Fibroblast of gingiva (primary cell): ENCODE measurements around the gene VAMP1.
A peak's percentile ranks its signal among the peaks of the same experiment; 100 is the strongest.
"Not testable (repeated sequence)": the region's sequence is repeated elsewhere in the genome, so short reads cannot be mapped to it uniquely, and the experiment has no call there.

Source experiments
- DNase-seq: peaks from one replicate; pipeline ENCODE4 v3.0.0-alpha.2; 2011; ENCODE audit warnings: low read depth

The VAMP1 gene, protein sequence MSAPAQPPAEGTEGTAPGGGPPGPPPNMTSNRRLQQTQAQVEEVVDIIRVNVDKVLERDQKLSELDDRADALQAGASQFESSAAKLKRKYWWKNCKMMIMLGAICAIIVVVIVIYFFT

GRCh38 chr12:6470375-6471163 lies at the start of gene VAMP1:
TSS of gene VAMP1 (minus strand) at chr12:6470677. CDS start at chr12:6470531, 146 bp downstream.
- DNase-seq: peak; percentile 97

DNA sequence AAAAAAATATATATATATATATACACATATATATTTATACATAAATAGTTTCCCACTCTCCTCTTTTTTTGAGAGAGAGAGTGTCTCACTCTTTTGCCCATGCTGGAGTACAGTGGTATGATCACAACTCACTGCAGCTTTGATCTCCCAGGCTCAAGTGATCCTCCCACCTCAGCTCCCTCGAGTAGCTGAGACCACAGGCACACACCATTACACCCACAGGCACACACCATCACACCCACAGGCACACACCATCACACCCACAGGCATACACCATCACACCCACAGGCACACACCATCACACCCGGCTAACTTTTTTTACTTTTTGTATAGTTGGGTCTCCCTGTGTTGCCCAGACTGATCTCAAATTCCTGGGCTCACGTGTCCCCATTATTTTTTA lies 49.7 kb upstream of the VAMP1 start:
- DNase-seq: no peak

GRCh38 chr12:6508087-6508486 lies 37.6 kb upstream of the VAMP1 start:
- no peak for DNase-seq

DNA sequence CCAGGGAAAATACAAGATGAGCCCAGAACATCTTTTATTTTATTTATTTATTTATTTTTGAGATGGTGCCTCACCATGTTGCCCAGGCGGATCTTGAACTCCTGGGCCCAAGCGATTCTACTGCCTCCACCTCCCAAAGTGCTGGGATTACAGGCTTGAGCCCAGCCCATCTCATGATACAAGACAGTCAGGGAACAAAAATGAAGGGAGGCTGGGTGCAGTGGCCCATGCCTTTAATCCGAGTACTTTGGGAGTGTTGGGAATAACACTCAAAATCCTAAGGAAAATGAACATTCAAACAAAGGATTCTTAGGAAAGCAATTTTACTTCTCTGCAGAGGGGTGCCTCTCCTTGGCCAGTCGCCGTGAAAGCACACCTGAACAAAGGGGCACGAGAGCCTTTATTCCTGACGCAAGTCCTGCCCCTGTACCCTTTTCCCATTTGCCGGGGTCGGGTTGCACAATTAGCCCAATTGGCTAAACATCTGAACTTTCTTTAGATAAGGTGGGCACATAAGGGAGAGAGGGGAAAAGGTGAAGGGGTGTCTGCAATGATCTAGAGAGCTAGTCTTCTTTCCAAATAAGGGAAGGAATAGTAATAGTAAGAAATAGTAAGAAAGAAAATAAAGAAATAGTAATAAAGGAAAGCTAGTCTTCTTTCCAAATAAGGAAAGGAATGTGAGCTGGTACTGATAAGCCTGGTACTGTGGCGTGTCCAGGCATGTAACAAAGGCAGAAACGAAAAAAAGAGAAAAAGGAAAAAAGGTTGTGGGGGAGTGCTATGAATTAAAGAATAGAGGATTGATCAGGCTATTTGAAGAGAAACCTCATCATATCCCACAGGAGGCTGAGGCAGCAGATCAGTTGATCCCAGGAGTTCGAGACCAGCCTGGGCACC lies 36.9 kb upstream of the VAMP1 start:
- no peak for DNase-seq

DNA sequence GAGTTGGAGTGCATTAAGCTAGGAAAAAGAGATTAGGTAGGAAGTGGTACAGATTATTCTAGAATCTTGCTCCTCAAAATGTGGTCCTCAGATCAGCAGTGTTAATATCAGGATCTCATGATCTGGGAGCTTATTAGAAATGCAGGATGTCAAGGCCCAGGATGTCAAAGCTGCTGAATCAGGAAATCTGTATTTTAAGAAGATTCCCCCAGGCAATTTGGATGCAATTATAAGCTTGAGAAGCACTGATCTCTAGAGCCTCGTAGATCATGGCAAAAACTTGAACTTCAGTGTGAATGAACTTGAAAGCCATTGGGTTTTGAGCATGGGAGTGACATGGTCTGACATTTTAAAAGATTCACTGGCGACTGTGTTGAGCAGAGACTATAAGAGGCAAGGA lies 30.0 kb upstream of the VAMP1 start:
- DNase-seq: no peak

- not testable (repeated sequence) for DNase-seq
Observed at GRCh38 chr12:6497291-6497690, 26.8 kb upstream of the VAMP1 start.

DNA sequence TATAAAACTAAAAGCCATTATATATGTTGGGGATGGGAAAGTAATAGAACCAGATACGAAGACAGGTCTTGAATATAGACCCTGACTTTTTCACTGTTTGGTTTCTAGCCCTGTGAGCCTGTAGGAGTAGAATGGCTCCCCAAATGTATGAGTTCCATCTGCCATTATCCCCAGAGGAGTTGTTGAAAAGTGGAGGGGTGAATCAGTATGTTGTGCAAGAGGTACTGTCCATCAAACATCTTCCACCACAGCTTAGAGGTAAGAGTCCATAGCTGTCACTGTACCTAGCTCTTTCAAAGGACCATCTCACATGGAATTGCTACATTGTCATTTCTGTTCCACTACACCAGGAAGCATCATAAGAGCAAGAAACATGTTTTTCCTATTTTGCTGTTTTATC lies 24.5 kb upstream of the VAMP1 start:
- DNase-seq: no peak

GRCh38 chr12:6494258-6494743 lies 23.8 kb upstream of the VAMP1 start:
- DNase-seq: no peak

DNA sequence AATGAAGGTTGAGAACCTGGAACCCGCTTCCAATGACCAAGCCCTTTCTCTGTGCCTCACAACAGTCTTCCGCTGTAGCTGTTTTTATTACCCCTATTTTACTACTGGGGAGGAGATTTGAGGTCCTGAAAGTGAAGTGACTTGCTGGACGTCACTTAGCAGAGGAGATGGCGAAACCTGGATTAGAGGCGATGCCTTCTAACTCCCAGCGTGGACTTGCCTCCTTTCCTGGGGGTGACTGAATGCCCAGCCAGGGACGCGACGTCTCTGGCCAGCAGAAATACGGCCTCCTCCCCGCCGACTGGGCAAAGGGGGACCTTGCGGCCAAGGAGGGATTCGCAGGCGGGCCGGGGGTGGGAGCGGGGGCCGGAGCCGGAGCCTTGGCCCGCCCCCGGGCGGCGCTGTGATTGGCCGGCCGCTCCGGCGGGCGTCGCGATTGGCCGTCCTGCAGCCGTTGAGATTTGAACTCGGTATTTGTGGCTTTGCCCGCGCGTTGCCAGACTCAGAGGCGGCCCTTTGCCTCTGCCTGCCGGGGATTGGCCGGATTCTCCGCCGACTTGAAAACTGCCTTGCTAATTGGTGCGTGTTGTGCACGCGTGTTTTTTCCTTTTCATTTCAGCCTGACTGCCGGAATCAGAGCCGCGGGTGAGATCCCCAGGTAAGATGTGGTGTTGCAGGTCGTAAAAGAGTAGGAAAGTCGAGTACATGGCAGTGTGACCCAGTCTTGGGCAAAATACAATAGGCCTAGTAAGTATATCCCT lies 23.2 kb upstream of the VAMP1 start, which contains the start of gene NCAPD2:
Gene NCAPD2, plus strand, starts transcription at position 606 of the 761 bp plus-strand sequence. CDS start 997 bp downstream, outside the sequence.
- peak; percentile 93 for DNase-seq

DNA sequence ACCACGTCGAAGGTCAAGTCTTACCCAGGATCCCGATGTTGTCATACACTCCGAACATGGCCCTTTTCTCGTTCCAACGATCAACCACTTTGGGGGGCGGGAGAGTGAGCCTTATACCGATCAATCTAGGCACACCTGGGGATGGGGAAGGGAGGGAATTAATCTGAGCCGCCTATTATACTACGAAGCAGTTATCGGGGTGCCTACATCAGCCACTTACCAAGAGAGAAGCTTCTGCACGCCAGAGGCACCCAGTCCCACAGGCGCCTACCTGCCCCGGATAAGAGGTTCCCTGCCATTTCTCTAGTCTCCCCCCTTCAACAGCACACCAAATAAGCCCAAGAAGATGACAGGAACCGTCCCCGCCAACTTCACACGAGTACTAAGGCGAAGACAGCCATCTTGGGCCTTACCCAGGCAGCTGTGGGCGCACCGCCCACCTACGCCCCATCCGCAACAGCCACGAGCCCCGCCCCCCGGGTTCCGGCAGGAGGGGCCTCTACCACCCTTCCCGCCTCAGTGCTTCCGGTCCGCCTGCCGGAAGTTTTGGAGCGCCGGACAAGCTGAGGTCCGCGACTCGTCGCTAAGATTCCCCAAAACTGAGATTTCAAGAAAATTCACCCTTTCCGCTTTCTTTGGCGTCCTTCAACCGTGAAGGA lies 22.5 kb upstream of the VAMP1 start, which contains the start of gene MRPL51:
Gene MRPL51, minus strand, starts transcription at position 425 of the 659 bp plus-strand sequence. Its CDS starts 126 bp downstream, at position 299.
- peak; percentile 94 for DNase-seq

DNA sequence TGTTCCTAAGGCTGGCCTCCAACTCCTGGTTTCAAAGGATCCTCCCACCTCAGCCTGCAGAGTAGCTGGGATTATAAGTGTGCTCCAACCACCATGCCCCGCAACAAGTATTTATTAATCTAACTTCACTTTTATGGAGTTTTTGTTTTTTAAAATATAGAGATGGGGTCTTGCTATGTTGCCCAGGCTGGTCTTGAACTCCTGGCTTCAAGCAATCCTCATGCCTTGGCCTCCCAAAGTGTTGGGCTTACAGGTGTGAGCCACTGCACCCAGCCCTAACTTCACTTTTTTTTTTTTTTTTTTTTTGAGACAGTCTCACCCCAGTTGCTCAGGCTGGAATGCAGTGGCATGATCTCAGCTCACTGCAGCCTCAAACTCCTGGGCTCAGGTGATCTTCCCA lies 20.2 kb upstream of the VAMP1 start:
- DNase-seq: not testable (repeated sequence)

- no peak for DNase-seq
Observed at GRCh38 chr12:6489449-6489848, 19.0 kb upstream of the VAMP1 start.

- no peak for DNase-seq
Observed at GRCh38 chr12:6488240-6488639, 17.8 kb upstream of the VAMP1 start.

GRCh38 chr12:6478416-6478815 lies 7.9 kb upstream of the VAMP1 start:
- no peak for DNase-seq

DNA sequence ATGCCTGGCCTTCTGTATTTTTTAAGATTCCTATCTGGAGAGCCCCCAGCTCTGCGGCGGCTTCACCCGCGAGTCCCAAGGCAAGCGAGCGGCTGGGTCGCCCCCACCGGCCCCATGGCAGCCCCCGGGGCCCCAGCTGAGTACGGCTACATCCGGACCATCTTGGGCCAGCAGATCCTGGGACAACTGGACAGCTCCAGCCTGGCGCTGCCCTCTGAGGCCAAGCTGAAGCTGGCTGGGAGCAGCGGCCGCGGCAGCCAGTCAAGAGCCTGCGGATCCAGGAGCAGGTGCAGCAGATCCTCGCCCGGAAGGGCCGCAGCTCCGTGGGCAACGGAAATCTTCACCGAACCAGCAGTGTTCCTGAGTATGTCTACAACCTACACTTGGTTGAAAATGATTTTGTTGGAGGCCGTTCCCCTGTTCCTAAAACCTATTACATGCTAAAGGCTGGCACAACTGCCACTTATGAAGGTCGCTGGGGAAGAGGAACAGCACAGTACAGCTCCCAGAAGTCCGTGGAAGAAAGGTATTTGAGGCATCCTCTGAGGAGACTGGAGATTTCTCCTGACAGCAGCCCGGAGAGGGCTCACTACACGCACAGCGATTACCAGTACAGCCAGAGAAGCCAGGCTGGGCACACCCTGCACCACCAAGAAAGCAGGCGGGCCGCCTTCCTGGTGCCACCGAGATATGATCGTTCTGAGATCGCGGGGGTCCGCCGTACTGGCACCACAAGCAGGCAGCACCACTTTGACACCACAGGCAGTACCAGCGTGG lies 7.3 kb upstream of the VAMP1 start:
- not testable (repeated sequence) for DNase-seq

- DNase-seq: peak; percentile 78
Observed at GRCh38 chr12:6476489-6476888, 6.0 kb upstream of the VAMP1 start.

- not testable (repeated sequence) for DNase-seq
Observed at GRCh38 chr12:6475233-6475975, 4.9 kb upstream of the VAMP1 start.

DNA sequence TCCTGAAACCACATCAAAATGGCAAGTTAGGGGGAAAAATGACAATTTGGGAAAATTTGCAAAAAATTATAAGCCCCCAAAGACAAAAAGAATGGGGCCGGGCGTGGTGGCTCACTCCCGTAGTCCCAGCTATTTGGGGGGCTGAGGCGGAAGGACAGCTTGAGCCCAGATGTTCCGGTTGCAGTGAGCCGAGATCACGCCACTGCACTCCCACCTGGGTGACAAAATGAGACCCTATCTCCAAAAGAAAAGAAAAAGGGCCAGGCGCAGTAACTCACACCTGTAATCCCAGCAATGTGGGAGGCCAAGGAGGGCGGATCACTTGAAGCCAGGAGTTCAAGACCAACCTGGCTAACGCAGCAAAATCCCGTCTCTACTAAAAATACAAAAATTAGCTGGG lies 2.0 kb upstream of the VAMP1 start:
- no peak for DNase-seq

DNA sequence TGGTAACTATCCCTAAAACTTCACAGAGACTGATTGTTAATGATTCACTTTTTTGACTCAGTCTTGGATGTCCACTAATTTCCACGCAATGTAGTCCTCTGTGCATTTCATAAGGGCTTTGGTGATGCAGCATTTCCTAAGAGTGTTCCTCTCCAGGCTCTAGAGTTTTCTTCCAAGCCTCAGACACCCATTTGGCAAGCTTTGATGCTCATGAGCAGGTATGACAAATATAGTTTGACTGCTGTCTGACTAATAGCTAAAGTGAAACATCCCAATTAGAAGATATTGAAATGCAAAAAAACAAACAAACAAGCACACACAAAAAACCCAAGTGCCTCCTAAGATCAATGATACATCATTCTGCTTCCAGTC lies 1.5 kb upstream of the VAMP1 start:
- peak; percentile 45 for DNase-seq
